K562 (cell line): ENCODE measurements around the gene PDZD8. TPM values are rescaled to one million over a fixed set of nuclear protein-coding genes. Genes with fewer than 3 reads are reported as not detected.
A peak's percentile ranks its signal among the peaks of the same experiment; 100 is the strongest.

Experiments
- AFF1 ChIP-seq, 2 experiments: fragments of 450-650 bp; IDR thresholded peaks; 2 replicates each; pipeline ENCODE4 v1.6.1; 2018; ENCODE audit warnings: mild to moderate bottlenecking in 2 of 2, low read depth in 1 of 2; ENCODE audit not compliant: partially characterized antibody in 2 of 2
- BHLHE40 ChIP-seq: IDR thresholded peaks from 2 replicates; pipeline ENCODE4 v1.6.1; 2011; ENCODE audit warnings: low read length, improper control_type of control experiment
- CBFA2T2 ChIP-seq: fragments of 450-650 bp; conservative IDR thresholded peaks from 2 replicates; pipeline ENCODE4 v1.6.1; 2017; ENCODE audit warnings: mild to moderate bottlenecking
- E2F1 ChIP-seq: sonication (generic); formaldehyde crosslinking; IDR thresholded peaks from 2 replicates; pipeline ENCODE4 v1.8.1; 2023; ENCODE audit warnings: mild to moderate bottlenecking, missing genetic modification reagents, moderate library complexity
- E2F3 ChIP-seq: fragments of 250-450 bp; sonication (Bioruptor Pico); IDR thresholded peaks from 2 replicates; pipeline ENCODE4 v1.4.0; 2020; ENCODE audit warnings: mild to moderate bottlenecking
- EP400 ChIP-seq: fragments of 450-650 bp; IDR thresholded peaks from 2 replicates; pipeline ENCODE4 v1.6.1; 2017; ENCODE audit warnings: antibody characterized with exemption, mild to moderate bottlenecking, moderate library complexity
- RB1 ChIP-seq: fragments of 450-650 bp; IDR thresholded peaks from 2 replicates; pipeline ENCODE4 v1.6.1; 2017; ENCODE audit warnings: low read depth, mild to moderate bottlenecking
- SMARCB1 ChIP-seq: IDR thresholded peaks from 2 replicates; pipeline ENCODE4 v1.6.1; 2011; ENCODE audit warnings: improper control_type of control experiment, low read depth; ENCODE audit not compliant: insufficient read length
- SP2 ChIP-seq: IDR thresholded peaks from 2 replicates; pipeline ENCODE4 v1.6.1; 2011; ENCODE audit warnings: mild to moderate bottlenecking, low read depth, low read length, moderate library complexity; ENCODE audit not compliant: poor library complexity, severe bottlenecking; ENCODE audit errors: extremely low read depth
- ZNF134 ChIP-seq: fragments of 250-450 bp; sonication (Bioruptor Pico); conservative IDR thresholded peaks from 2 replicates; pipeline ENCODE4 v1.4.0; 2020
- ZNF609 ChIP-seq: sonication (generic); formaldehyde crosslinking; IDR thresholded peaks from 2 replicates; pipeline ENCODE4 v1.8.1; 2023; ENCODE audit warnings: missing genetic modification reagents, mild to moderate bottlenecking, borderline replicate concordance
- polyA plus RNA-seq, 8 experiments: library from polyadenylated mRNA; depleted of rRNA in 4 of 8; stranded (reverse) in 5 of 8; unstranded in 3 of 8; fragments of >200 nt; fragmentation: Nextera tagmentation in 2 of 8; fragmentation: Illumina TruSeq in 1 of 8; extraction: Ambion mirVana in 2 of 8; extraction: Trizol in 1 of 8; gene quantifications; 2 replicates each; pipeline versions ENCODE4 v1.2.1 to v1.2.3, GENCODE V29; 2011 to 2014; ENCODE audit warnings: inconsistent platforms in 1 of 8, missing spikeins in 1 of 8
- total RNA-seq, 7 experiments: library from RNA; depleted of rRNA in 6 of 7; stranded (reverse); fragments of >200 nt in 6 of 7; fragmentation: Illumina TruSeq in 2 of 7; extraction: Trizol in 2 of 7; gene quantifications; 2 replicates each; pipeline versions ENCODE4 v1.2.1 to v1.2.3, GENCODE V29; 2011 to 2021; ENCODE audit warnings: low replicate concordance in 1 of 7
- TF ChIP-seq, protein P1 (sequence below), 2 experiments: fragments of 450-650 bp; IDR thresholded peaks; 2 replicates each; pipeline ENCODE4 v1.6.1; 2016
- TF ChIP-seq, protein P2 (sequence below): fragments of 250-450 bp; sonication (Bioruptor Pico); IDR thresholded peaks from 2 replicates; pipeline ENCODE4 v1.8.0; 2022; ENCODE audit warnings: inconsistent platforms, mild to moderate bottlenecking, moderate library complexity, borderline replicate concordance

PDZD8 gene
- total and polyA plus RNA-seq, 9 of the 15 experiments (the other 6 are each of a cell fraction or from before 2014, with no cell fraction given) = 5.5 to 53.4 (median 36.8) TPM

DNA sequence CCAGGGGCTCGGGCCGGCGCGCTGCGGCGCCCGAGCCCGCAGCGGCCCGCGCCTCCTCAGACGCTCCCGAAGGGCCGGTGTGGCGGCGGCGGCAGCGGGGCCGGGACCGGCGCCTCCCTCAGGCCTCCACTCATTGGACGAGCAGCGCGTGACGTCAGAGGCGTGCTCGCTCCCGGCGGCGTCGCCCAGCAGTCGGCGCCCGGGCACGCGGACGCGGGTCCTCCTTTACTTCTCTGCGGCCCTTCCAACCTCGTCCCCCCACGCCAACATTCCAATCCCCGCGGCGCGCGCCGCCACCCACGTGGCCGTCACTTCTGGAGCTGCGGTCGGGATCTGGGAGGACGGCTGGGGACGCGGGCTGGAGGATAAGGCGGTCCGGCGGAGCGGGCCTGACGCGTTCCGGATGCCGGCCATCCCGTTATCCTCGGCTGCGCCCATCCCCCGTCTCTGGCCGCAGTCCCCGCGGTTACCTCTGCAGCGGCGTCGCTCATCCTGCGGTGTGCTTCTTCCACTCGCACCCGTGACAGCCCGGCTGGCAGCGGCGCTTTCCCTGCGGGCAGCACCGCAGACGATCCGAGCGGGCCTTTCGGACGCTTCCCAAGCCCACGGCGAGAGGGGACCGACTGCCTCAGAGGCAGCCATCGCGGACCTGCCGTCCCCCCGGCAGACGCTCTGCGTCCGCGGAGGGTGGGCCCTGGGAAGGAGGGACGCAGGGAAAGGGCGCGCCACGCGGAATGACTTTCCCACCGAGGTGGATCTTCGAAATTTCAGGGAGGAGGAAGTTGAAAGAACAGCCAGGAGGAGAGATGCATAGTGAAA lies at the start of gene PDZD8 (continued):
- TF ChIP-seq E2F1 (no peak), CBFA2T2 (no peak), BHLHE40 (no peak), SP2 (no peak), ZNF609 (CRISPR knock-in tag) (0 out of 2 replicates have a peak, but pooled peaks have one; percentile 86), E2F3 (CRISPR knock-in tag) (0 out of 2 replicates have a peak, but pooled peaks have one; percentile 8), RB1 (no peak; the same call in none of the 2 replicates), SMARCB1 (no peak), AFF1 (IDR thresholded peaks at IDR 0.05; ENCODE audit: low read depth in 1 of 2, partially characterized antibody in 2 of 2) (no peak), ZNF134 (no peak), EP400 (peak; percentile 75)
- TF ChIP-seq, protein P1, sequence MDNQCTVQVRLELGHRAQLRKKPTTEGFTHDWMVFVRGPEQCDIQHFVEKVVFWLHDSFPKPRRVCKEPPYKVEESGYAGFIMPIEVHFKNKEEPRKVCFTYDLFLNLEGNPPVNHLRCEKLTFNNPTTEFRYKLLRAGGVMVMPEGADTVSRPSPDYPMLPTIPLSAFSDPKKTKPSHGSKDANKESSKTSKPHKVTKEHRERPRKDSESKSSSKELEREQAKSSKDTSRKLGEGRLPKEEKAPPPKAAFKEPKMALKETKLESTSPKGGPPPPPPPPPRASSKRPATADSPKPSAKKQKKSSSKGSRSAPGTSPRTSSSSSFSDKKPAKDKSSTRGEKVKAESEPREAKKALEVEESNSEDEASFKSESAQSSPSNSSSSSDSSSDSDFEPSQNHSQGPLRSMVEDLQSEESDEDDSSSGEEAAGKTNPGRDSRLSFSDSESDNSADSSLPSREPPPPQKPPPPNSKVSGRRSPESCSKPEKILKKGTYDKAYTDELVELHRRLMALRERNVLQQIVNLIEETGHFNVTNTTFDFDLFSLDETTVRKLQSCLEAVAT (IDR thresholded peaks at IDR 0.05) = peak in 1 of 2 experiments; percentile 53; a peak in 1 of 4 replicates
- TF ChIP-seq, protein P2, sequence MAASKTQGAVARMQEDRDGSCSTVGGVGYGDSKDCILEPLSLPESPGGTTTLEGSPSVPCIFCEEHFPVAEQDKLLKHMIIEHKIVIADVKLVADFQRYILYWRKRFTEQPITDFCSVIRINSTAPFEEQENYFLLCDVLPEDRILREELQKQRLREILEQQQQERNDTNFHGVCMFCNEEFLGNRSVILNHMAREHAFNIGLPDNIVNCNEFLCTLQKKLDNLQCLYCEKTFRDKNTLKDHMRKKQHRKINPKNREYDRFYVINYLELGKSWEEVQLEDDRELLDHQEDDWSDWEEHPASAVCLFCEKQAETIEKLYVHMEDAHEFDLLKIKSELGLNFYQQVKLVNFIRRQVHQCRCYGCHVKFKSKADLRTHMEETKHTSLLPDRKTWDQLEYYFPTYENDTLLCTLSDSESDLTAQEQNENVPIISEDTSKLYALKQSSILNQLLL (CRISPR knock-in tag) = no peak
